ENCODE results near the gene HMX1. TPM values are rescaled to one million over a fixed set of nuclear protein-coding genes. Genes with fewer than 3 reads are reported as not detected.

Gene HMX1
- total and polyA plus RNA-seq, 2 experiments from 2014 or later, result not detected

- H3K9ac ChIP-seq, result no peak overlapping the region
- H3K9me3 ChIP-seq (ENCODE audit: low read depth), result no peaks in the 10 kb centered on the region
- peaks cover 15% of the 10 kb centered on the region for H3K4me1 ChIP-seq (ENCODE audit: insufficient read depth)
- peaks cover 8% of the 10 kb centered on the region; the same call in 1 of the 2 replicates for H3F3A ChIP-seq (ENCODE audit: insufficient read depth)
- WGBS, 2 experiments (ENCODE audit: low coverage in 1 of 2, low lambda C conversion rate in 2 of 2, missing lambda C conversion rate in 2 of 2), result 49 to 55% methylated on average over 13 to 14 of the region's 14 CpGs
- TF ChIP-seq EZH2 (IDR thresholded peaks at IDR 0.05; ENCODE audit: insufficient read depth, poor library complexity, severe bottlenecking) (no peak), EZH2phosphoT487 (IDR thresholded peaks at IDR 0.05; ENCODE audit: insufficient read depth, low read depth) (no peak)
- no peak for DNase-seq
- no peak overlapping the region for H2AFZ ChIP-seq
- no peak overlapping the region for H3K4me3 ChIP-seq
- H3K36me3 ChIP-seq (ENCODE audit: low read depth), result no peaks in the 10 kb centered on the region
- H3K9me2 ChIP-seq (ENCODE audit: insufficient read depth), result no peaks in the 10 kb centered on the region
- in situ Hi-C loops (cut with MboI), result no loop called here
- no peak overlapping the region for H3K27ac ChIP-seq
- H4K20me1 ChIP-seq (ENCODE audit: insufficient read depth), result no peaks in the 10 kb centered on the region
- H3K27me3 ChIP-seq (replicated peaks; ENCODE audit: insufficient read depth), result peaks cover 19% of the 10 kb centered on the region
- H3K79me2 ChIP-seq (ENCODE audit: insufficient read depth), result no peaks in the 10 kb centered on the region
- H3K4me2 ChIP-seq (ENCODE audit: unreplicated experiment), result no peak overlapping the region
Measured at GRCh38 chr4:8907596-8908205, 36.1 kb upstream of the HMX1 start.

- H3K9me3 ChIP-seq (ENCODE audit: low read depth), result no peaks in the 10 kb centered on the region
- H2AFZ ChIP-seq, result no peak overlapping the region
- peaks cover 11% of the 10 kb centered on the region for H3K4me1 ChIP-seq (ENCODE audit: insufficient read depth)
- H3K9me2 ChIP-seq (ENCODE audit: insufficient read depth), result no peaks in the 10 kb centered on the region
- no peaks in the 10 kb centered on the region for H3K79me2 ChIP-seq (ENCODE audit: insufficient read depth)
- H4K20me1 ChIP-seq (ENCODE audit: insufficient read depth), result no peaks in the 10 kb centered on the region
- no peaks in the 10 kb centered on the region for H3K36me3 ChIP-seq (ENCODE audit: low read depth)
- H3K4me2 ChIP-seq (ENCODE audit: unreplicated experiment), result no peak overlapping the region
- no peak overlapping the region for H3K27ac ChIP-seq
- H3F3A ChIP-seq (ENCODE audit: insufficient read depth), result peaks cover 5% of the 10 kb centered on the region; the same call in 1 of the 2 replicates
- no peak for DNase-seq
- H3K27me3 ChIP-seq (replicated peaks; ENCODE audit: insufficient read depth), result peaks cover 19% of the 10 kb centered on the region
- in situ Hi-C loops (cut with MboI), result no loop called here
- 54 to 62% methylated on average over 22 of the region's 22 CpGs for WGBS, 2 experiments (ENCODE audit: low coverage in 1 of 2, low lambda C conversion rate in 2 of 2, missing lambda C conversion rate in 2 of 2)
- no peak overlapping the region for H3K4me3 ChIP-seq
- TF ChIP-seq EZH2phosphoT487 (IDR thresholded peaks at IDR 0.05; ENCODE audit: insufficient read depth, low read depth), result no peak
- TF ChIP-seq EZH2 (IDR thresholded peaks at IDR 0.05; ENCODE audit: insufficient read depth, poor library complexity, severe bottlenecking), result no peak
- no peak overlapping the region for H3K9ac ChIP-seq
Measured at GRCh38 chr4:8906991-8907595, 35.5 kb upstream of the HMX1 start.

- Histone ChIP-seq H3K27me3 (replicated peaks; ENCODE audit: insufficient read depth) (peaks cover 19% of the 10 kb centered on the region), H3K4me2 (ENCODE audit: unreplicated experiment) (no peak overlapping the region), H3K79me2 (ENCODE audit: insufficient read depth) (no peaks in the 10 kb centered on the region), H3K4me3 (no peak overlapping the region), H3K9me2 (ENCODE audit: insufficient read depth) (no peaks in the 10 kb centered on the region), H3K4me1 (ENCODE audit: insufficient read depth) (peaks cover 6% of the 10 kb centered on the region; the same call in 1 of the 2 replicates), H3F3A (ENCODE audit: insufficient read depth) (peaks cover 4% of the 10 kb centered on the region; the same call in 1 of the 2 replicates), H3K9me3 (ENCODE audit: low read depth) (no peaks in the 10 kb centered on the region), H3K9ac (no peak overlapping the region), H3K36me3 (ENCODE audit: low read depth) (no peaks in the 10 kb centered on the region), H2AFZ (no peak overlapping the region), H4K20me1 (ENCODE audit: insufficient read depth) (no peaks in the 10 kb centered on the region), H3K27ac (no peak overlapping the region)
- no peak for DNase-seq
- in situ Hi-C loops (cut with MboI), result no loop called here
- 60 to 61% methylated on average over 7 to 8 of the region's 8 CpGs for WGBS, 2 experiments (ENCODE audit: low coverage in 1 of 2, low lambda C conversion rate in 2 of 2, missing lambda C conversion rate in 2 of 2)
- TF ChIP-seq EZH2phosphoT487 (IDR thresholded peaks at IDR 0.05; ENCODE audit: insufficient read depth, low read depth), result no peak
- TF ChIP-seq EZH2 (IDR thresholded peaks at IDR 0.05; ENCODE audit: insufficient read depth, poor library complexity, severe bottlenecking), result no peak
Measured at GRCh38 chr4:8906668-8906970, 35.0 kb upstream of the HMX1 start.

- no peak for DNase-seq
- no peaks in the 10 kb centered on the region for H3K9me2 ChIP-seq (ENCODE audit: insufficient read depth)
- no peak overlapping the region for H3K9ac ChIP-seq
- H3K9me3 ChIP-seq (ENCODE audit: low read depth), result no peaks in the 10 kb centered on the region
- in situ Hi-C loops (cut with MboI), result no loop called here
- H3K27ac ChIP-seq, result no peak overlapping the region
- H2AFZ ChIP-seq, result no peak overlapping the region
- H3K4me1 ChIP-seq (ENCODE audit: insufficient read depth), result 0 out of 2 replicates have a peak, but pooled peaks cover 5% of the 10 kb centered on the region
- H4K20me1 ChIP-seq (ENCODE audit: insufficient read depth), result no peaks in the 10 kb centered on the region
- H3F3A ChIP-seq (ENCODE audit: insufficient read depth), result peaks cover 4% of the 10 kb centered on the region; the same call in 1 of the 2 replicates
- H3K4me3 ChIP-seq, result no peak overlapping the region
- no peak for TF ChIP-seq EZH2phosphoT487 (IDR thresholded peaks at IDR 0.05; ENCODE audit: insufficient read depth, low read depth)
- TF ChIP-seq EZH2 (IDR thresholded peaks at IDR 0.05; ENCODE audit: insufficient read depth, poor library complexity, severe bottlenecking), result no peak
- peaks cover 19% of the 10 kb centered on the region for H3K27me3 ChIP-seq (replicated peaks; ENCODE audit: insufficient read depth)
- H3K36me3 ChIP-seq (ENCODE audit: low read depth), result no peaks in the 10 kb centered on the region
- no peak overlapping the region for H3K4me2 ChIP-seq (ENCODE audit: unreplicated experiment)
- no peaks in the 10 kb centered on the region for H3K79me2 ChIP-seq (ENCODE audit: insufficient read depth)
- WGBS, 2 experiments (ENCODE audit: low coverage in 1 of 2, low lambda C conversion rate in 2 of 2, missing lambda C conversion rate in 2 of 2), result 39 to 48% methylated on average over 29 to 33 of the region's 33 CpGs
Measured at GRCh38 chr4:8905773-8906667, 34.4 kb upstream of the HMX1 start.
